Measurements from ENCODE around the gene PERP.
A peak's percentile ranks its signal among the peaks of the same experiment; 100 is the strongest.

Gene PERP

DNA sequence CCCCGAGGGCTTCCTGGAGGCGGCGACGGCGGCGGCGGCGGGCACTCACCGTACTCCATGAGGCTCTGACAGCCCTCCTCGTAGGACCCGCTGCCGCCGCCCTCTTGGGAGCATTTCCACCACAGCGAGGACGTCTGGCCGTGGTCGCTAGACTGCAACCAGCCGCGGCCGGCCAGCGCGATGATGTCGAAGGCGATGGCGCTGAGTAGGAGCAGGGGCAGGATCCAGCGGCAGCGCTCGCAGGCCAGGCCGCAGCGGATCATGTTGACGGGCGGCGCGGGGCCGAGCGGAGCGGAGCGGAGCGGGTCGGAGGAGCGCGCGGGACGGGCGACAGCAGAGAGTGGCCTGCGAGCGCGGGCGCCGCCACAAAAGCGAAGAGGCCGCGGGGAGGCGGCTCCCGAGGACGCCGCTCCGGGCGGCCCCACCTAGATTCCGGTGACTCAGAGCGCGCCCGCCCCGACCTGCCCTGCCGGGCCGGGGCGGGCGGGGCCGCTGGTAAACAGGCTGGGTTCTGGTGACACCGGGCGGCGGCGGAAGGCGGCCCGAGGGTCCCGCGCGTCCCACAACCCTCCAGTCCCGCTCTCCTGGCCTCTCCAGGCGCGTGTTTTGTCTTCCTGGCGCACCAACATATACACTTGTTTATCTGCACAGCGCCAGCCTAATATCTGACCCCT lies at the start of gene PERP:
PERP (minus strand) TSS at position 342 of the 674 bp plus-strand sequence; CDS start at position 263, 79 bp downstream.
- TF ChIP-seq, protein P1, sequence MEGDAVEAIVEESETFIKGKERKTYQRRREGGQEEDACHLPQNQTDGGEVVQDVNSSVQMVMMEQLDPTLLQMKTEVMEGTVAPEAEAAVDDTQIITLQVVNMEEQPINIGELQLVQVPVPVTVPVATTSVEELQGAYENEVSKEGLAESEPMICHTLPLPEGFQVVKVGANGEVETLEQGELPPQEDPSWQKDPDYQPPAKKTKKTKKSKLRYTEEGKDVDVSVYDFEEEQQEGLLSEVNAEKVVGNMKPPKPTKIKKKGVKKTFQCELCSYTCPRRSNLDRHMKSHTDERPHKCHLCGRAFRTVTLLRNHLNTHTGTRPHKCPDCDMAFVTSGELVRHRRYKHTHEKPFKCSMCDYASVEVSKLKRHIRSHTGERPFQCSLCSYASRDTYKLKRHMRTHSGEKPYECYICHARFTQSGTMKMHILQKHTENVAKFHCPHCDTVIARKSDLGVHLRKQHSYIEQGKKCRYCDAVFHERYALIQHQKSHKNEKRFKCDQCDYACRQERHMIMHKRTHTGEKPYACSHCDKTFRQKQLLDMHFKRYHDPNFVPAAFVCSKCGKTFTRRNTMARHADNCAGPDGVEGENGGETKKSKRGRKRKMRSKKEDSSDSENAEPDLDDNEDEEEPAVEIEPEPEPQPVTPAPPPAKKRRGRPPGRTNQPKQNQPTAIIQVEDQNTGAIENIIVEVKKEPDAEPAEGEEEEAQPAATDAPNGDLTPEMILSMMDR (IDR thresholded peaks at IDR 0.05; ENCODE audit: borderline replicate concordance, control extremely low read depth, extremely low read depth, insufficient read depth, missing control alignments), result no peak
- in situ Hi-C loops (cut with MboI; ENCODE audit: low sequenced_read_pairs, unreplicated experiment), result loop anchor here (25.0 kb wide), 1 partner anchor 395 kb away; no protein-coding TSS in a partner anchor
- DNase-seq (ENCODE audit: low spot score), result peak; percentile 80

DNA sequence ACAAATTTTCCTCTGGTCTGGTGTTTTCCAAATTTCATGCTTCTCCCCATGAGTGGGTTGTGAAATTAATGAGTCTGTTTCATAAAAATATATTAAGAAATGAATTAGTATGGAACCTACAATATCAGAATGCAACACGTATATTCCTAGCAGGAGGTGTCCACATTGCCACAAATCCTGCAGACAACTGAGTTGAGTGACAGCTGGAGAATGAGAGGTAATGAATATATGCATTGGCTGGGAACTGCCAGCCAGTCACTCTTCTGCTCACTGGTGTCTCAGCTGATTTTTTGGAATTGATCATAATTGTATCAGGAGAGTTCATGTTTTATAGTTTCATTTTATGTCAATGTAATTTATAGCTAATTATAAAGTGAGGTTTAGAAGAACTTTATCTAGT lies 48.2 kb upstream of the PERP start:
- in situ Hi-C loops (cut with MboI; ENCODE audit: low sequenced_read_pairs, unreplicated experiment), result no loop called here
- TF ChIP-seq, protein P1 (IDR thresholded peaks at IDR 0.05; ENCODE audit: borderline replicate concordance, control extremely low read depth, extremely low read depth, insufficient read depth, missing control alignments), result no peak
- DNase-seq (ENCODE audit: low spot score), result no peak

DNA sequence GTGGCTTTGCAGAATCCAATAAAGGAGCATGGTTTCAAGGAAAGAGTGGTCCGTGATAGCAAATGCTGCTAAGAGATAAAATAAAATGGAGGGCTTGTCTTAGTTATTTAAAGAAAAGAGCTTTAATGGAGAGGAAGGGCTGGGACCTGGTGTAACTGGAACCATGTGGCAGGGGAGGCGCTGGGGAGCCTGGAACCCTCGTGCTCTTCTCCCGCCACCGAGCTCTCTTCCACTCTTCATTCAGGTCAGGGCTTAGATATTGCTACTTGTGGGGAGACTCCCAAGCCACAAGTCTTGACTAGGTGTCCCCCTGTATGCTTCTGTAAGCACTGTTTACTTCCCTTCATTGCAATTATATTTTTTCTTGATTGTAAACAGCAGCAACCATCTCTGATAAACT lies 39.3 kb upstream of the PERP start:
- in situ Hi-C loops (cut with MboI; ENCODE audit: low sequenced_read_pairs, unreplicated experiment), result no loop called here
- TF ChIP-seq, protein P1 (IDR thresholded peaks at IDR 0.05; ENCODE audit: borderline replicate concordance, control extremely low read depth, extremely low read depth, insufficient read depth, missing control alignments), result no peak
- DNase-seq (ENCODE audit: low spot score), result no peak

DNA sequence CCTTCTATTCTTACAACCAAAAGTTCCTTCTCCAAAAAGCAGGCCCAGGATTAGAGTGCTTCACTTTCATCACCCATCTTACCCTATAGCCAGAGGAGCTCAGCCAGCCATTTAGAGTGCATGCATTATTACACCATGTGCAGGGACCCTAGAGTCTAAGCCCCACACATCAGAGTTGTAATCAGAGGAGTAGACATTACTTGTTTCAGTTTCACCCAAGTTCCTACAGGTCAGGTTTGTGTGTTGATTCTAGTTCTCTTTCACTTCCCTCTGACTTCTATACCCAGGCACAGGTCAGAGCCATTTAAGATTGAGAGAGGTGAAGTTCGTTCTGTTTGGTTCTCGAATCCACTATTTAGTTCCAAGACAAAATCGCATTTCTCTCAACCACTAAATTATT lies 38.2 kb upstream of the PERP start:
- TF ChIP-seq, protein P1 (IDR thresholded peaks at IDR 0.05; ENCODE audit: borderline replicate concordance, control extremely low read depth, extremely low read depth, insufficient read depth, missing control alignments), result no peak
- peak; percentile 22 for DNase-seq (ENCODE audit: low spot score)
- in situ Hi-C loops (cut with MboI; ENCODE audit: low sequenced_read_pairs, unreplicated experiment), result no loop called here

DNA sequence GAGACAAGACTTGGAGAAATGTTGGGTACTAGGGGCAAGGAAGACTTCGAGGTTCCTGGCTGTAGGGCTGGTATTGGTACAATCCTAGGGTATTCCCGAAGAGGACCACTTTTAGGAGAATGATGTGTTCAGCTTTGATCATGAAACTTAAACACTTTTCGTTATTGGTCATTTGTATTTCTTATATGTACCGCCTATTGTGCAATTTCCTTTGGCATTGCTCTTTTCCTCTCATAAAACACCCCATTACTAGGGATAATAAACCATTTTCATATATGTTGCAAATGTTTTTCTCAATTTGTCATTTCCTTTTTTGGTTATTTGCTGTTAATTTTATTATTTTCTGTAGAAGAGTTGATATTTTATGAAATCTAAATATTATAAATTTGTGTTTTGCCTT lies 35.6 kb upstream of the PERP start:
- TF ChIP-seq, protein P1 (IDR thresholded peaks at IDR 0.05; ENCODE audit: borderline replicate concordance, control extremely low read depth, extremely low read depth, insufficient read depth, missing control alignments), result no peak
- in situ Hi-C loops (cut with MboI; ENCODE audit: low sequenced_read_pairs, unreplicated experiment), result no loop called here
- DNase-seq (ENCODE audit: low spot score), result no peak

DNA sequence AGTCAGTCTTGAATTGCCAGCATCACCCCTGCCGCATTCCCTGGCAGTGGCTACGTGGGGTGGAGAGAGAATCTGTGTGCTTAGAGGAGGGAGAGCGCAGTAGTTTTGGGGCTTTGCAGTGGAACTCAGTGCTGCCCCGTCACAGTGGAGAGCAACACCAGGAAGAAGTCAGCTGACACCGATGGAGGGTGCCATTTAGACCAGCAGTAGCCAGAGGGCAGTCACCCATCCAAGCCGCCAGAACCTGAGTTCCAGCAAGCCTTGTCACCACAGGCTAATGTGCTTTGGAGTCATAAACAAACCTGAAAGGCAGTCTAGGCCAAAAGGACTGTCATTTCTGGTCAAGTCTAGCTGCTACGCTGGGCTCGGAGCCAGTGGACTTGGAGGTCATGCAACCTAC lies 22.0 kb upstream of the PERP start:
- in situ Hi-C loops (cut with MboI; ENCODE audit: low sequenced_read_pairs, unreplicated experiment), result no loop called here
- TF ChIP-seq, protein P1 (IDR thresholded peaks at IDR 0.05; ENCODE audit: borderline replicate concordance, control extremely low read depth, extremely low read depth, insufficient read depth, missing control alignments), result no peak
- DNase-seq (ENCODE audit: low spot score), result no peak

Data from GM13976 (cell line).